ENCODE measurements around the gene C2CD4A.
"Not testable (repeated sequence)": the region's sequence is repeated elsewhere in the genome, so short reads cannot be mapped to it uniquely, and the experiment has no call there.

Gene C2CD4A, protein sequence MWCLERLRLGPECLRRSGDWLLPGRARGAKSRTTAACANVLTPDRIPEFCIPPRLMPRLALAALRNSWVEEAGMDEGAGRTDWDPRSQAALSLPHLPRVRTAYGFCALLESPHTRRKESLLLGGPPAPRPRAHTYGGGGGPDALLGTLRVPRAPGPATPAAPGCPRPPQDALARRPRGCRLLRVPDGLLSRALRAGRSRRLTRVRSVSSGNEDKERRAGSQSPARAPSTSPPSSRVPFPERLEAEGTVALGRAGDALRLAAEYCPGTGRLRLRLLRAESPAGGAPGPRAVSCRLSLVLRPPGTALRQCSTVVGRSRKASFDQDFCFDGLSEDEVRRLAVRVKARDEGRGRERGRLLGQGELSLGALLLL

DNA sequence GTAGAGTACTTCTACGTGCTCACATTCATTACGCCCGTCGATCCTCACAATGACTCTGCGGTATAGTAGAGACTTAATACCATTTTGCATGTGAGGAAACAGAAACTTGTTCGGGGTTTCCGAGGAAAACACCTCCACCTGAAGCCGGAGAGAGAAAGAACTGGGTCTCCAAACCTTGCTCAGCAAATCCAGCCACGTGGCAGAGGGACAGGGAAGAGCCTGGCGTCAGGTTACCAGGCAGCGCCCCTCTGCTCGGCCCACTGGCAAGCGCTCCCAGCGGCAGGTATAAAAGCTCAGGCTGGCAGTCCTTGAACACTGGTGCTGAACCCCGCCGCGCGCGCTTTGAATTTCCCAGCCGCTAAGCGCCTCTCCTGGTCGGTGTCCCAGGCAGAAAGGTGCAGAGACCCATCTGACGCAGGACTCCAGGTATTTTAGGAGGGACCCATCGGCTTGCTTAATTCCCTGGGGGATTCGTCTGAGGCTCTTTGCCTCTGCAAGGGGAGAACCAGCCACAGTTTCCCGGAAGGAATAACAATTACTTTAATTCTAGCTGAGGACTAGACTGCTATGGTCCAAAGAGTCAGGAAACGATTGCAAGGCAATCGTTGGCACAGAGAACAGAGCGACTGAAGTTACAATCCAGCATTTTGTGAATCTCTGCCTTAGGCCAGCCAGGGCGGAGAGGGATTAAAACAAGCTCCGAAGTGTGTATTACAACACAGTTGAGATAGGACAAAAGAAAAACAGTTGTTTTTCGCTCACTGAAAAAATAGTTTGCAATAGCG lies at the start of gene C2CD4A:
Gene C2CD4A, plus strand, starts transcription at position 315 of the 785 bp plus-strand sequence. CDS start 637 bp downstream, outside the sequence.
- DNase-seq (ENCODE audit: low read depth), result no peak

- DNase-seq (ENCODE audit: low read depth), result no peak
Measured at GRCh38 chr15:62020576-62021160, 46.1 kb upstream of the C2CD4A start.

DNA sequence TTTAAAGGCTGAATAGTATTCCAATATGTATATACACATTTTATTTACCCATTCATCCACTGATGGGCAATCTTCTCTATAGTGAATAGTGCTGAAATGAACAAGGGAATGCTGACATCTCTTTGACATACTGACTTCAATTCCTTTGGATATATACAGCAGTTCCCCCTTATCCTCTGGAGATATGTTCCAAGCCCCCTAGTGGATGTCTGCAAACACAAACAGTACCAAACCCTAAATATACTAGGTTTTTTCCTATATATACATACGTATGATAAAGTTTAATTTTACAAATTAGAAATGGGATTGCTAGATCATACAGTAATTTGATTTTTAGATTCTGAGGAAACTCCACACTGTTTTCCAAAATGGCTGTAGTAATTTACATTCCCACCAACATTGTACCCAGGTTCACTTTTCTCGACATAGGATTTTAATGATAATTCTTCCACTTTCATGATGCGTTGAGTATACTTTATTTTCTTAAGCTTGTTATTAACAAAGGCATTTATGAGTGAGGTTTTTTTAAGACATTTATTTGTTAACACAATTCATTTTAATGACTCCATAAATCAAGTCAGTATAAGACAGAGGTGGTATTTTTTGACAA lies 44.7 kb upstream of the C2CD4A start:
- no peak for DNase-seq (ENCODE audit: low read depth)

DNA sequence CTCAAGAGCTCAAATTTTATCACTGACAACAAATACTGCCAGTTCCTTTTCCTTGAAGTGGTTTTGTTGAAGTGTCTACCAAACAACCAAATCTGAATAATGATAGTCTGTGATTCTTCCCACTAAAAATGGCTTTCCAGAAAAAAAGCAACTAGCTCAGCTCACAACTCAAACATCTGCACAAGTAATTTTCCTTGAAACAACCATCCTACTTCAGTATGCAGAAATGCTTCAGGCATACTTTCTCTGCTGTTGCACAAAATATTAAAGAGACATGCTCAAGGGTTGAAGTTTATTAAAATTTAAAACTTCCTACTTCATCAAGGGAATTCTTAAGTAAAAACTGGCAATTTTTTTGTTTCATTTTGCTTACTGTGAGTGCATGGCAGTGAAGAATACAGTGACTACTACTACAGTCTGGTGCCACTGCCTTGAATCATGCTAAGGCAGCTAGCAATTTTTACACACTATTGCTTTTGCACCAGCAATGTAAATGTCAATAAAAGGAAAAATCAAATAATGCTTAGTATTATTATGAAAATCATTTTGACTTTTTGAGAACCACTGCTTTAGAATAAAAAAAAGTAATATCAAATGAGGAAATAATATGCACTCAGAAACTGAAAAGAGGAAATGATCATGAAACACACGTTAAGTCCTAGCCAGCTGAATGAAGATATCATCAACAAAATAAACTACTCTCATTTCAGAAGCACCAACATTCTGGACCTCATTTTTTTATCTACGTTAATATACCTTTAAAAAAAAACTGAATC lies 40.1 kb upstream of the C2CD4A start:
- DNase-seq (ENCODE audit: low read depth), result no peak

DNA sequence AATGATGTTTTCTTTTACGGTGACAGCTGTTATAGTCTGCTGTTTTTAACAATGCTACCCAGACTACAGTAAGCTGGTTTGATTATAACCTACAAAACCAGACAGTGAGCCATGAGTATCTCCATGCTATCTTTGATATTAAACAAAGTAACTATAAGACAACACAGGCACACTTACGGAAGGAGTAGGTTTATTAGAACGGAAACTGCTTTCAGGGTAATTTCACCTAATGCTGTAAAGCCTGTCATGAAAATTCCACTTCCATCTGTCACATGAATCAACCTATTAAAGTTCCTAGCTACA lies 39.6 kb upstream of the C2CD4A start:
- no peak for DNase-seq (ENCODE audit: low read depth)

- no peak for DNase-seq (ENCODE audit: low read depth)
Measured at GRCh38 chr15:62027916-62028315, 38.9 kb upstream of the C2CD4A start.

- DNase-seq (ENCODE audit: low read depth), result peak; percentile 62
Measured at GRCh38 chr15:62035256-62035924, 31.4 kb upstream of the C2CD4A start.

- DNase-seq (ENCODE audit: low read depth), result no peak
Measured at GRCh38 chr15:62046078-62046743, 20.6 kb upstream of the C2CD4A start.

DNA sequence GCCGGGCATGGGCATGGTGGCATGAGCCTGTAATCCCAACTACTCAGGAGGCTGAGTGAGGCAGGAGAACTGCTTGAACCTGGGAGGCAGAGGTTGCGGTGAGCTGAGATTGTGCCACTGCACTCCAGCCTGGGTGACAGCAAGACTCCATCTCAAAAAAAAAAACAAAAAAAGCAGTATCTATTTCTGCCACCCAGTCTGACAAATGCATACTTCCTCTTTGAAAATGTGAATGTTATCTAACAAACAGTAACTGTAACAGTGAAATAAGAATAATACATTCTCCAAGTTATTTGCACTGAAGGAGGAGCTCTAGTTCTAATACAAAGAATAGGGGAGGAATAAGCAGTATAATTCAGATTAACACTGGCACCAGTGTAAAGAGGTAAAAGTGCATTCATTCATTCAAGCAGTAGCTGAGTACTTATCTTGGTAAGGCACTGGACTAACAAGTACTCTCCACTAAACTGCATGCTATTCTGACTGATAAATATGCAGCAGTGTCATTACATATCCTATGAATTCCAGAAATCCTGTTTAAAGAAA lies 19.4 kb upstream of the C2CD4A start:
- DNase-seq (ENCODE audit: low read depth), result no peak

DNA sequence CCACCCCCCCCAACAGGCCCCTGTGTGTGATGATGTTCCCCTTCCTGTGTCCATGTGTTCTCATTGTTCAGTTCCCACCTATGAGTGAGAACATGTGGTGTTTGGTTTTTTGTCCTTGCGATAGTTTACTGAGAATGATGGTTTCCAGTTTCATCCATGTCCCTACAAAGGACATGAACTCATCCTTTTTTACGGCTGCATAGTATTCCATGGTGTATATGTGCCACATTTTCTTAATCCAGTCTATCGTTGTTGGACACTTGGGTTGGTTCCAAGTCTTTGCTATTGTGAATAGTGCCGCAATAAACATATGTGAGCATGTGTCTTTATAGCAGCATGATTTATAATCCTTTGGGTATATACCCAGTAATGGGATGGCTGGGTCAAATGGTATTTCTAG lies 18.5 kb upstream of the C2CD4A start:
- DNase-seq (ENCODE audit: low read depth), result not testable (repeated sequence)

DNA sequence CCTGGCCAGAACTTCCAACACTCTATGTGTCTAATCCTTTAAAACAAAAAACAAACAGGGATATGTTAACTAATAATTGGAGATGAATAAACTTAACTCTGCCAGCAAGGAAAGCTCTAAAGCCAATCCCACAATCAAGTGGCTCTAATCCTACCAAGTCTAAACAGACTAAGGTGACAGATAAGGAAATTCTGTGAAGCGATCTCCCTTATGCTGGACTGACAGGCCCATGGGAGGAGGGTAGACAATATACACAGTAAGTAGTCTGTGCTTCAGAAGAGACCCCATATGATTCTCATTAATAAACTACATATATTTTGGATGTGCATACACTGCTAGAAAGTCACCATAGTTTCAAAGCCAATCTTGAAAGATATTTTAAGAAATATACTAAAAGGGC lies 16.7 kb upstream of the C2CD4A start:
- no peak for DNase-seq (ENCODE audit: low read depth)

DNA sequence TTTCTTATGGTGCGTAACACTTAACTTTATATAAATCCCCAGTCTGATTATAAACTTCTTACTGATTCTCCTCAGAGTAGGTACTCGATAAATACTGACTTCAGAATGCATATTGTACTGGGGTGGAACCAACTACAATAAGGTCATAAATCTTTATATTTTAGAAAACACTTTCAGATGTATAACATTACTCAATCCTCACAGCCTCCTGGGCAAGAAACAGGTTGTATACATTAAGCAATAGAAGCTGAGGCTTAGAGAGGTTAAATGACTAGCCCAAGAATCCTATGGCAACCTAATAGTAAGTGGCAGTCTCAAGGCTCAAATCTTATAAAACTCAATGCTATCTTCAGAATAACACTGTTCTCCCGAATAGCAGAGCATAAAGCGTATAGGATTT lies 15.6 kb upstream of the C2CD4A start:
- no peak for DNase-seq (ENCODE audit: low read depth)

DNA sequence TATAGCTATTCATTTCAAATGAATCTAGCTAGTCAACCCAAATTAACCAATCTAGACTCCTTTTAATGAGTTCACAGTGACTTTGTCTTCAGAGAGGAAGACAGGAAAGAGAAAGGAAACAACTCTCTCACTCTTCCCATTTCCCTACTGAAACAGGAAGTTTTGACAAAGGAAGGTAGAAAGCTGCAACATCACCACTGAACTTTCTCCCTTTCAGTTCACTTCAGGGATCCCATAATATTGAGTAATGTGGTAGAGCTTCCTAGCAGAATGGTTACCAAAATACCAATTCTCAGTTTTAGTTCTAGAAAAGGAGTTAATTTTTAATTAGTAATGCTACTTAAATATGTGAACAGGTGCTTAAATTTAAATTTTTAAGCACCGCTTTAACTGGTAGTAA lies 14.1 kb upstream of the C2CD4A start:
- DNase-seq (ENCODE audit: low read depth), result no peak

DNA sequence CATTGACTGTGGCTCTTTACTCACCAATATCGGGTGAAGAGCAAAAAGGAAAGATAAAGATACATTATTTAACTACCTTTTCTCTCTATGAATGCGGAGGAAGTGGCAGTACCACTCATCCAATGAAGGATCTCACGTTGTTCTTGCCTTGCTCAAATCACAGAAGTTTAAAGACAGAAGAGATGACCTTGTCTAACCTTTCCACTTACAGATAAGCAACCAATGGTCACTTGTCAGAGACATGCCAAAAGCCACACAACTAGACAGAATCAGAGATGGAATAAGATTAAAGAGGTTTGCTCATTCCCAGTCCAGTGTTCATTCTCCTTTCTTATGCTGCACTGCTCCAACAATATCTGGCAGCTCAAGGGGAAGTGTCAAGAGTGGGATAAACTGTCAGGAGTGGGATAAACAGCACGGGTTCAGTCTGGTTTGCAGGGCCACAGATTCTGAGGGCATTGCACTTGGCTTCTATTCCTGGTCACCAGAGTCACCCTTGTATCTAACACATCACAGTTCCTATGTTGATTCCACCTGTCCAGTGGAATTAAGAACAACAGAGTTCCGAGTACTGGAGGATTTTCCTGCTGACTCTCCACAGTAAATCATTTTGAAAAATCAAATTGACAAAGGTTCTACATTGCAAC lies 13.2 kb upstream of the C2CD4A start:
- DNase-seq (ENCODE audit: low read depth), result no peak

DNA sequence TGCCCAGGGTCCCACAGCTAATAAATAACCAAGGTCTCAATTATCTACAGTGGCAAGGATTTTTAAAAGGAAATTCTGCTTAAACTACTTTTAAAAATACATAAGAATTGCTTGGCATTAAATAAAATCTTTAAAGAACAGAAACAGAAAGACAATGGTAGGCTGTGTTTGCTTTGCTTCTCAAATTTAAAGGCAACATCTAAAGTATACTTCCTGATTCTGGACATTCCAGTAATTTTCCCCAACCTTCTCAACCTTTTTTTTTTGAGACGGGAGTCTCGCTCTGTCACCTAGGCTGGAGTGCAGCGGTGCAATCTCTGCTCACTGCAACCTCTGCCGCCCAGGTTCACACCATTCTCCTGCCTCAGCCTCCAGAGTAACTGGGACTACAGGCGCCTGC lies 11.8 kb upstream of the C2CD4A start:
- no peak for DNase-seq (ENCODE audit: low read depth)

DNA sequence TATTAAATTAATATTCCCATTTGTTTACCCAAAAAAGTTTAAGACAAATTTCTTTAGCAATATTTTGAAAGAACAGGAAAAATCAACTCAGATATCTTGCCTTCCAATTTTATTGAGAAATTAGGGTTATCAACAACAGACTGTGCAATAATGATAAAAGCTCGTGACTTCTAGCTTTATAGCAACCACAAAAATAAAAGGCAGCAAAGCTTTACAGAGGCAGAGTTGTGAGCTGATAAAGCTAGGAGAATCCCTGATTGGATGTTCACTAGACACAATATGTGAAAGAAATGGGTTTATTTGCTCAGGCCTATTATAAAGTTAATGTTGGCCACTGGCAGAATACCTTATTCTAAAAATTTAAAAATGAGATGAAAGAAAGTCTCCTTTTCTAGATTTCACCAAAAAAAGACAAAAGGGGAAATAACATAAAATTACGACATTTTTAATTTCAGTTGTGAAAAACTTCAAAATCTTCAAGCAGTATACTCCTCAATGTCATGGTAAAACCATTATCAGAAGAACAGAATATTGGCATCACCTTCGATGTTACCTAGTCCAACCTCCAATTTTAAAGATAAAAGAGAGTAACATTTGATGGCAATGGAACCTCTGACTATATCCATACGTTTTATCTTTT lies 9.3 kb upstream of the C2CD4A start:
- no peak for DNase-seq (ENCODE audit: low read depth)

GRCh38 chr15:62058327-62059028 lies 8.3 kb upstream of the C2CD4A start:
- DNase-seq (ENCODE audit: low read depth), result no peak

GRCh38 chr15:62059108-62059815 lies 7.5 kb upstream of the C2CD4A start:
- DNase-seq (ENCODE audit: low read depth), result no peak

DNA sequence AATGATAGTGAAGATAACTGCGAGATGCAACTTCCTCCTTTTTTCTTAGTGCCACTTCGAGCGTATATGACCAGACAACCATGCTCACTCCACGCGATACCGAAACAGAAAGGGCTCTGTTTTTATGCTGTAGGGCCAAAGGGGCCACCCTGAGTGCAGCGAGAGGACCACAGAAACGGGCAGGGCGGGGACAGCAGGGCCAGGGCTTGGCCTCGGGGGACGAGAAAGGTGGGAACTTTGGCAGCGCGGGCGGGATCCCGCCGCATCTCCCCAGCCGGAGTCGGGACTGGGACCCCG lies 7.0 kb upstream of the C2CD4A start:
- DNase-seq (ENCODE audit: low read depth), result no peak
